Measurements from ENCODE around the gene OR2B2.
A peak's percentile ranks its signal among the peaks of the same experiment; 100 is the strongest.

OR2B2 gene

DNA sequence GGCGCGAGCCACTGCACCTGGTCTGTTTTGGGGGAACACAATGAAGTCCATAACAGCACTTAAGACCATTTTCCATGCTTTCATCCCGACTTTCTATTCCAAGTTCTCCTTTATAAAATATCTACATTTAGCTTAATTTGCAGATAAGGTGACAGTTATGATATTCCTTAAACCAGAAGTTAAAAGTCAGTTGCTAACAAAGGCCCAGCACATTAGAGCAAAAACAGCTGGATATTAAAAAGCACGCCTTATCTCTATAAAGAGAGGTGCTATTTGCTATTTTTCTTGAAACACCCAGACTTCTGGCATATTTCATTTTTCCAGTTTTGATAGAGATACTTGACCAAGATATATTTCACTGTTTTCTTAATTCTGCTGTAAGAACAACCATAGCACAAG, 15.8 kb downstream of the OR2B2 start:
- intact Hi-C loops (cut with DNase I; ENCODE audit: low total_unique reads): loop anchor here (5.0 to 10.0 kb wide), 3 partner anchors 139 to 712 kb away; partner anchors contain the start of gene ZNF184
- no peak overlapping the region for H3K4me3 ChIP-seq
- H3K27me3 ChIP-seq: peaks cover 0 to 13% of the 10 kb centered on the region in 2 donors
- TF ChIP-seq, protein P1, sequence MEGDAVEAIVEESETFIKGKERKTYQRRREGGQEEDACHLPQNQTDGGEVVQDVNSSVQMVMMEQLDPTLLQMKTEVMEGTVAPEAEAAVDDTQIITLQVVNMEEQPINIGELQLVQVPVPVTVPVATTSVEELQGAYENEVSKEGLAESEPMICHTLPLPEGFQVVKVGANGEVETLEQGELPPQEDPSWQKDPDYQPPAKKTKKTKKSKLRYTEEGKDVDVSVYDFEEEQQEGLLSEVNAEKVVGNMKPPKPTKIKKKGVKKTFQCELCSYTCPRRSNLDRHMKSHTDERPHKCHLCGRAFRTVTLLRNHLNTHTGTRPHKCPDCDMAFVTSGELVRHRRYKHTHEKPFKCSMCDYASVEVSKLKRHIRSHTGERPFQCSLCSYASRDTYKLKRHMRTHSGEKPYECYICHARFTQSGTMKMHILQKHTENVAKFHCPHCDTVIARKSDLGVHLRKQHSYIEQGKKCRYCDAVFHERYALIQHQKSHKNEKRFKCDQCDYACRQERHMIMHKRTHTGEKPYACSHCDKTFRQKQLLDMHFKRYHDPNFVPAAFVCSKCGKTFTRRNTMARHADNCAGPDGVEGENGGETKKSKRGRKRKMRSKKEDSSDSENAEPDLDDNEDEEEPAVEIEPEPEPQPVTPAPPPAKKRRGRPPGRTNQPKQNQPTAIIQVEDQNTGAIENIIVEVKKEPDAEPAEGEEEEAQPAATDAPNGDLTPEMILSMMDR (IDR thresholded peaks at IDR 0.05): no peak
- H3K9me3 ChIP-seq: no peaks in the 10 kb centered on the region
- no peaks in the 10 kb centered on the region for H3K36me3 ChIP-seq
- no peak overlapping the region for H3K27ac ChIP-seq
- no peak for DNase-seq
- H3K4me1 ChIP-seq: peaks cover 0 to 23% (median 16%) of the 10 kb centered on the region in 4 donors

DNA sequence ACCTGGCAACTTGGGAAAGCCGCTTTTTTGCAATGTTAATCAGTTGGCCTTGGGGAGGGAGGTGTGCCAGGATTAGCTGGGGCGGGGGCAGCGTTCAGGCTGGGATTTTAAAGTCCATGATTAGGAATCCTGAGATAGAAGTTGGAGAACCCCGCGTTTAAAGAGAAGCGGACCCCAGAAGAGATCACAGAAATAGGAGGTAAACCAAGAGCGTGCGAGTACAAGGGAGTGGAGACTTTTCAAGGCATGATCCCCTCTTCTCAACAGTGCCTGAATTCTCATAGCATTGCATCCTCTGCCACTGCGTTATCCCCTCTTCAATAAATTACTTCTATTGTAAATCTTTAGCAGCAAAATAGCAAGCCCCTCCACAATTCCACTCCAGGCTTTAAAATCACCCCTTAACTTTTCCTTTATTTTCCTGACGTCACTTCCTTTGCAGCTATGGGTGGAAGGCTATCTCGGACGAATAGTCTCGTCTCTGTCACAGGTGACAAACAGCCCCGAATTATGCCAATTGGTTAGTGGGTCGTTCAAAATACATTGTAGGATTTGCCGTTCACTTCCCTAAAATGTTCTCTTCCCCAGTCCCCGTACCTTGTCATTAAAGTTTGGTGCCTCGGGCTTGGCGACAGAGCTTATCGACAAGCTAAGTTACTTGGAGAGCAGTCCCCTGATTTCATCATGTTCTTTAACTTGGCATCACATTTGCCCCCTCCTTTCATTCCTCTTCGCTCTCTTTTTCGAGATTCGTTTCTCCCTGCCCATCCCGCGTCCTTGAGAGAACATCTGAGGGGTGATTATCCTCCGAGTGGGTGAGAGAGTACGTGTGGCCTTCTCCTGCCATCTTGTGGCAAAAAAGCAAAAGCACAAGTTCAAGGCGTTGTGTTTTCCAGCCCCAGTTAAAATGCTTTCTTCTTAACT, 17.1 kb downstream of the OR2B2 start:
- Histone ChIP-seq H3K9me3 (no peaks in the 10 kb centered on the region), H3K36me3 (no peaks in the 10 kb centered on the region), H3K27me3 (peaks cover 0 to 24% of the 10 kb centered on the region in 2 donors), H3K27ac (peak overlapping the region; percentile 86 to 89), H3K4me1 (peaks cover 0 to 32% (median 19%) of the 10 kb centered on the region in 4 donors), H3K4me3 (peak overlapping the region; percentile 68 to 87)
- peak in 1 of 2 donors; percentile 52 for DNase-seq
- intact Hi-C loops (cut with DNase I; ENCODE audit: low total_unique reads): loop anchor here (2.0 to 10.0 kb wide), 4 partner anchors 122 to 710 kb away; partner anchors contain the start of gene ZNF184
- TF ChIP-seq, protein P1 (IDR thresholded peaks at IDR 0.05): peak; percentile 78 to 84

DNA sequence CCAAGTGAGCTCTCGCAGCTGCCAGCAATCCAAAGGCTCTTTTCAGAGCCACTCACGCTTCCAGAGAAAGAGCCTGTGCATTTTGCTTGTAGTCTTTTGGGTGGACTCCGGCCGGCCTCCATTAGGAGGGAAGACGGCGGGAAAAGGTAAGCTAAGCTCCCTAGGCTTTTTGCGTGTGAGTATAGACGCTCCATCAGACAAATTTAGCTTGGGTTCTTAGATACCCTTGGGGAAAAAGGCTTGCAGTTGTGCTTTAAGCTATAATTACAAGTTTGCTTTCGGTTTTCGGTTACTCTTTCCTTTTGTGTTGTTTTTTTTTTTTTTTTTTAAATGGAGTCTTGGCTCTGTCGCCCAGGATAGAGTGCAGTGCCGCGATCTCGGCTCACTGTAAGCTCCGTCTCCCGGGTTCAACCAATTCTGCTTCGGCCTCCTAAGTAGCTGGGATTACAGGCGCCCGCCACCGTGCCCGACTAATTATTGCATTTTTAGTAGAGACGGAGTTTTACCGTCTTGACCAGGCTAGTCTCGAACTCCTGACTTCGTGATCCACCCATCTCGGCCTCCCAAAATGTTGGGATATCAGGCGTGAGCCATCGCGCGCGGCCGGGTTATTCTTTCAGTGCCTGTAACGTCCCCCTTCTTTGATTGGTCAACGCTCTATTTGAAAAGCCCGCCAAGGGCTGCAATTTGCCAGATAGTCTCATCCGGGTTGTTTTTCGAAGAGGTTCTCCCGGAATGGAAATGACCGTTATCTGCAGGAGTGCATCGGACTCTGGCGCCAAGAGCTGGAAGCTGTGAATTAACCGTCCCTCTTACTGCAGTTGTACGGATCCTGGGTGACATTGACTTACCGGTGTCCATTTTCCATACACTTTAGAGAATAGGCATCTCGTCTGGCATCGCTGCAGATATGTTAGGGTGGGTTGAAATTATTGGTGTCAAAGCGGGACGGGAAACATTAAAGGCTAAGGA, 18.1 kb downstream of the OR2B2 start:
- intact Hi-C loops (cut with DNase I; ENCODE audit: low total_unique reads): loop anchor here (2.0 to 10.0 kb wide), 3 partner anchors 121 to 709 kb away; partner anchors contain the start of gene ZNF184
- Histone ChIP-seq H3K9me3 (no peaks in the 10 kb centered on the region), H3K27me3 (peaks cover 0 to 33% of the 10 kb centered on the region in 2 donors), H3K36me3 (no peaks in the 10 kb centered on the region), H3K4me3 (peak overlapping the region; percentile 68 to 87), H3K27ac (peak overlapping the region; percentile 86 to 89), H3K4me1 (peaks cover 0 to 33% (median 19%) of the 10 kb centered on the region in 4 donors)
- TF ChIP-seq, protein P1 (IDR thresholded peaks at IDR 0.05): no peak
- peak; percentile 88 to 93 for DNase-seq

DNA sequence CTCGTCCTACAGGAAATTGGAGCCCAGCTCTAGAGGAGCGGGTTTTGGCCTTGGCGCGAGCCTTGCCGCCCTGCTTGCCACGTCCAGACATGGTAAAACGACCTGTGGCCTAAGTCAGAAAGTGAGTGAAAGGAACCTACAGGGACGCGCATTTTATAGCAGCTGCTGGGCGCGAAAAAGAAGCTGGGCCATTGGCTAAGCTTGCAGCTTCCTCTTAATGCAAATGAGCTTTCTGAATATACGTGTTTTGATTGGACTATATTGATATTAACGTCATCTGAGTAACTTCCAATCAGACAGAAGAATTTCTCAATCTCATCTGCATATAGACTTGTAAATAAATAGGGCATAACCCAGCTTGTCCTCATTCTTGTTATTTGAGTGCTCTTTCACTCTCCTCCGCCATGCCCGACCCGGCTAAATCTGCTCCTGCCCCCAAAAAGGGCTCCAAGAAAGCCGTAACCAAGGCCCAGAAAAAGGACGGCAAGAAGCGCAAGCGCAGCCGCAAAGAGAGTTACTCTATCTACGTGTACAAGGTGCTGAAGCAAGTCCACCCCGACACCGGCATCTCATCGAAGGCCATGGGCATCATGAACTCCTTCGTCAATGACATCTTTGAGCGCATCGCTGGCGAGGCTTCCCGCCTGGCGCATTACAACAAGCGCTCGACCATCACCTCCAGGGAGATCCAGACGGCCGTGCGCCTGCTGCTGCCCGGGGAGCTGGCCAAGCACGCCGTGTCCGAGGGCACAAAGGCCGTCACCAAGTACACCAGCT, 18.9 kb downstream of the OR2B2 start:
- TF ChIP-seq, protein P1 (IDR thresholded peaks at IDR 0.05): no peak
- Histone ChIP-seq H3K9me3 (no peaks in the 10 kb centered on the region), H3K4me3 (peak overlapping the region; percentile 68 to 87), H3K4me1 (peaks cover 0 to 33% (median 19%) of the 10 kb centered on the region in 4 donors), H3K27ac (peak overlapping the region; percentile 50 to 89), H3K27me3 (peaks cover 0 to 42% of the 10 kb centered on the region in 2 donors), H3K36me3 (no peaks in the 10 kb centered on the region)
- DNase-seq: peak; percentile 58 to 82
- intact Hi-C loops (cut with DNase I; ENCODE audit: low total_unique reads): loop anchor here (10.0 kb wide), 2 partner anchors 418 to 708 kb away; partner anchors contain the start of gene ZNF184

Measured in tibial artery (tissue), 4 donors.